ENCODE data around the gene GNRHR. TPM values are rescaled to one million over a fixed set of nuclear protein-coding genes. Genes with fewer than 3 reads are reported as not detected.
"Not testable (repeated sequence)": the region's sequence is repeated elsewhere in the genome, so short reads cannot be mapped to it uniquely, and the experiment has no call there.

GNRHR gene
- total RNA-seq, 4 donors from 2014 or later = not detected

GRCh38 chr4:67776746-67777145 is 22.6 kb upstream of the GNRHR start:
- DNase-seq (ENCODE audit: low spot score in 2 of 2) = no peak
- TF ChIP-seq POLR2A (IDR thresholded peaks at IDR 0.05) = no peak
- 67 to 78% methylated on average over 1 of the region's 1 CpG for WGBS, 2 donors
- intact Hi-C loops (cut with DNase I; ENCODE audit: low total_unique reads) = no loop called here
- H3K4me3 ChIP-seq (ENCODE audit: low read depth, poor library complexity, severe bottlenecking) = no peak overlapping the region

GRCh38 chr4:67770422-67770821 is 16.2 kb upstream of the GNRHR start:
- no peak for DNase-seq (ENCODE audit: low spot score in 2 of 2)
- H3K4me3 ChIP-seq (ENCODE audit: low read depth, poor library complexity, severe bottlenecking) = no peak overlapping the region
- WGBS, 2 donors = 29 to 37% methylated on average over 3 of the region's 3 CpGs
- TF ChIP-seq CTCF (IDR thresholded peaks at IDR 0.05) = no peak
- TF ChIP-seq POLR2A (IDR thresholded peaks at IDR 0.05) = no peak
- intact Hi-C loops (cut with DNase I; ENCODE audit: low total_unique reads) = no loop called here

GRCh38 chr4:67765928-67766327 is 11.7 kb upstream of the GNRHR start:
- 63 to 73% methylated on average over 1 of the region's 1 CpG for WGBS, 2 donors
- H3K4me3 ChIP-seq (ENCODE audit: low read depth, poor library complexity, severe bottlenecking) = no peak overlapping the region
- DNase-seq (ENCODE audit: low spot score in 2 of 2) = no peak
- TF ChIP-seq CTCF (IDR thresholded peaks at IDR 0.05) = no peak
- no peak for TF ChIP-seq POLR2A (IDR thresholded peaks at IDR 0.05)
- intact Hi-C loops (cut with DNase I; ENCODE audit: low total_unique reads) = no loop called here

- intact Hi-C loops (cut with DNase I; ENCODE audit: low total_unique reads) = no loop called here
- TF ChIP-seq CTCF (IDR thresholded peaks at IDR 0.05) = no peak
- TF ChIP-seq POLR2A (IDR thresholded peaks at IDR 0.05) = no peak
- no peak overlapping the region for H3K4me3 ChIP-seq (ENCODE audit: low read depth, poor library complexity, severe bottlenecking)
- 76 to 80% methylated on average over 2 of the region's 2 CpGs for WGBS, 2 donors
- no peak for DNase-seq (ENCODE audit: low spot score in 2 of 2)
Observed at GRCh38 chr4:67765401-67765800, 11.2 kb upstream of the GNRHR start.

- DNase-seq (ENCODE audit: low spot score in 2 of 2) = no peak
- H3K4me3 ChIP-seq (ENCODE audit: low read depth, poor library complexity, severe bottlenecking) = no peak overlapping the region
- intact Hi-C loops (cut with DNase I; ENCODE audit: low total_unique reads) = no loop called here
- TF ChIP-seq POLR2A (IDR thresholded peaks at IDR 0.05) = no peak
- TF ChIP-seq CTCF (IDR thresholded peaks at IDR 0.05) = no peak
Observed at GRCh38 chr4:67764183-67764582, 10.0 kb upstream of the GNRHR start.

- TF ChIP-seq CTCF (IDR thresholded peaks at IDR 0.05) (no peak), POLR2A (IDR thresholded peaks at IDR 0.05) (no peak)
- H3K4me3 ChIP-seq (ENCODE audit: low read depth, poor library complexity, severe bottlenecking) = no peak overlapping the region
- no peak for DNase-seq (ENCODE audit: low spot score in 2 of 2)
- intact Hi-C loops (cut with DNase I; ENCODE audit: low total_unique reads) = no loop called here
- WGBS, 2 donors = 36 to 43% methylated on average over 3 of the region's 3 CpGs
Observed at GRCh38 chr4:67762086-67762485, 7.9 kb upstream of the GNRHR start.

- WGBS, 2 donors = 75 to 83% methylated on average over 6 of the region's 6 CpGs
- intact Hi-C loops (cut with DNase I; ENCODE audit: low total_unique reads); DNase-seq (ENCODE audit: low spot score in 2 of 2); H3K4me3 ChIP-seq (ENCODE audit: low read depth, poor library complexity, severe bottlenecking): not testable (repeated sequence)
Observed at GRCh38 chr4:67756991-67757390, 2.8 kb upstream of the GNRHR start.
